HG03280 (cell line): ENCODE data around the gene MDGA2.
"Not testable (repeated sequence)": the region's sequence is repeated elsewhere in the genome, so short reads cannot be mapped to it uniquely, and the experiment has no call there.

Experiments
- ATAC-seq: cut with Tn5 transposase; IDR thresholded peaks from one replicate; pipeline ENCODE4 v1.9.1; 2021; ENCODE audit warnings: mild to moderate bottlenecking, moderate library complexity; ENCODE audit not compliant: unreplicated experiment

Gene MDGA2

GRCh38 chr14:47246367-47246766, 429.0 kb downstream of the MDGA2 start:
- ATAC-seq: no peak

GRCh38 chr14:47242579-47242978, 432.8 kb downstream of the MDGA2 start:
- ATAC-seq: not testable (repeated sequence)

GRCh38 chr14:47240748-47241437, 434.5 kb downstream of the MDGA2 start:
- ATAC-seq: no peak

GRCh38 chr14:47235619-47236018, 439.8 kb downstream of the MDGA2 start:
- no peak for ATAC-seq

GRCh38 chr14:47226877-47227520, 448.4 kb downstream of the MDGA2 start:
- no peak for ATAC-seq

GRCh38 chr14:47223656-47224055, 451.7 kb downstream of the MDGA2 start:
- no peak for ATAC-seq

GRCh38 chr14:47220096-47220495, 455.3 kb downstream of the MDGA2 start:
- no peak for ATAC-seq

GRCh38 chr14:47211263-47211662, 464.1 kb downstream of the MDGA2 start:
- no peak for ATAC-seq

GRCh38 chr14:47210099-47210498, 465.3 kb downstream of the MDGA2 start:
- ATAC-seq: no peak

- ATAC-seq: no peak
These were observed 467.0 kb downstream of the MDGA2 start for GRCh38 chr14:47208434-47208833.

- ATAC-seq: no peak
These were observed 467.8 kb downstream of the MDGA2 start for GRCh38 chr14:47207617-47208016.

GRCh38 chr14:47200740-47201139, 474.7 kb downstream of the MDGA2 start:
- no peak for ATAC-seq

GRCh38 chr14:47195582-47195981, 479.8 kb downstream of the MDGA2 start:
- no peak for ATAC-seq

GRCh38 chr14:47194055-47194454, 481.4 kb downstream of the MDGA2 start:
- no peak for ATAC-seq

GRCh38 chr14:47192203-47192602, 483.2 kb downstream of the MDGA2 start:
- ATAC-seq: not testable (repeated sequence)

- ATAC-seq: no peak
These were observed 483.7 kb downstream of the MDGA2 start for GRCh38 chr14:47191700-47192099.

- ATAC-seq: no peak
These were observed 485.4 kb downstream of the MDGA2 start for GRCh38 chr14:47189911-47190484.

GRCh38 chr14:47186486-47186885, 488.9 kb downstream of the MDGA2 start:
- ATAC-seq: no peak

- ATAC-seq: no peak
These were observed 495.5 kb downstream of the MDGA2 start for GRCh38 chr14:47179906-47180305.

- not testable (repeated sequence) for ATAC-seq
These were observed 503.5 kb downstream of the MDGA2 start for GRCh38 chr14:47171896-47172295.

- ATAC-seq: no peak
These were observed 508.0 kb downstream of the MDGA2 start for GRCh38 chr14:47167402-47167801.

GRCh38 chr14:47155395-47155794, 520.0 kb downstream of the MDGA2 start:
- no peak for ATAC-seq
